Measurements from ENCODE around the gene FAM20A. TPM values are rescaled to one million over a fixed set of nuclear protein-coding genes. Genes with fewer than 3 reads are reported as not detected.

Gene FAM20A
- total RNA-seq, 1 donor = 63.3 TPM

- Histone ChIP-seq H3K4me3 (ENCODE audit: insufficient read depth, low read length) (no peak overlapping the region), H3K27me3 (ENCODE audit: insufficient read depth, low read length) (no peaks in the 10 kb centered on the region), H3K36me3 (ENCODE audit: insufficient read depth, low read length) (no peaks in the 10 kb centered on the region), H3K27ac (ENCODE audit: low read depth, low read length) (peak overlapping the region; percentile 36), H2AFZ (ENCODE audit: low read length) (no peak overlapping the region), H3K79me2 (ENCODE audit: insufficient read depth, low read length) (no peaks in the 10 kb centered on the region), H4K20me1 (ENCODE audit: insufficient read depth, low read length) (no peaks in the 10 kb centered on the region), H3K4me1 (ENCODE audit: insufficient read depth, low read length) (peaks cover 10% of the 10 kb centered on the region), H3K4me2 (ENCODE audit: insufficient read depth, low read length) (no peak overlapping the region), H3K9me3 (ENCODE audit: low read depth, low read length) (no peaks in the 10 kb centered on the region)
- no peak for DNase-seq (ENCODE audit: insufficient read length, low spot score, missing footprints)
- no peak for TF ChIP-seq CTCF (IDR thresholded peaks at IDR 0.05; ENCODE audit: extremely low read depth, low read depth, low read length)
Observed at GRCh38 chr17:68621065-68621464, 19.9 kb upstream of the FAM20A start.

- H3K79me2 ChIP-seq (ENCODE audit: insufficient read depth, low read length) = no peaks in the 10 kb centered on the region
- no peak overlapping the region for H3K4me3 ChIP-seq (ENCODE audit: insufficient read depth, low read length)
- peaks cover 7% of the 10 kb centered on the region for H3K4me1 ChIP-seq (ENCODE audit: insufficient read depth, low read length)
- no peak overlapping the region for H2AFZ ChIP-seq (ENCODE audit: low read length)
- TF ChIP-seq CTCF (IDR thresholded peaks at IDR 0.05; ENCODE audit: extremely low read depth, low read depth, low read length) = no peak
- H3K36me3 ChIP-seq (ENCODE audit: insufficient read depth, low read length) = no peaks in the 10 kb centered on the region
- DNase-seq (ENCODE audit: insufficient read length, low spot score, missing footprints) = no peak
- no peak overlapping the region for H3K27ac ChIP-seq (ENCODE audit: low read depth, low read length)
- H3K9me3 ChIP-seq (ENCODE audit: low read depth, low read length) = no peaks in the 10 kb centered on the region
- H4K20me1 ChIP-seq (ENCODE audit: insufficient read depth, low read length) = no peaks in the 10 kb centered on the region
- no peaks in the 10 kb centered on the region for H3K27me3 ChIP-seq (ENCODE audit: insufficient read depth, low read length)
- H3K4me2 ChIP-seq (ENCODE audit: insufficient read depth, low read length) = no peak overlapping the region
Observed at GRCh38 chr17:68616334-68616733, 15.2 kb upstream of the FAM20A start.

GRCh38 chr17:68614718-68615117, 13.6 kb upstream of the FAM20A start:
- TF ChIP-seq CTCF (IDR thresholded peaks at IDR 0.05; ENCODE audit: extremely low read depth, low read depth, low read length) = no peak
- Histone ChIP-seq H4K20me1 (ENCODE audit: insufficient read depth, low read length) (no peaks in the 10 kb centered on the region), H3K9me3 (ENCODE audit: low read depth, low read length) (peaks cover 2% of the 10 kb centered on the region), H3K36me3 (ENCODE audit: insufficient read depth, low read length) (no peaks in the 10 kb centered on the region), H3K4me3 (ENCODE audit: insufficient read depth, low read length) (no peak overlapping the region), H3K27me3 (ENCODE audit: insufficient read depth, low read length) (no peaks in the 10 kb centered on the region), H3K4me2 (ENCODE audit: insufficient read depth, low read length) (no peak overlapping the region), H3K79me2 (ENCODE audit: insufficient read depth, low read length) (no peaks in the 10 kb centered on the region), H2AFZ (ENCODE audit: low read length) (no peak overlapping the region), H3K27ac (ENCODE audit: low read depth, low read length) (no peak overlapping the region), H3K4me1 (ENCODE audit: insufficient read depth, low read length) (no peaks in the 10 kb centered on the region)
- no peak for DNase-seq (ENCODE audit: insufficient read length, low spot score, missing footprints)

GRCh38 chr17:68613739-68614298, 12.7 kb upstream of the FAM20A start:
- H3K4me3 ChIP-seq (ENCODE audit: insufficient read depth, low read length) = no peak overlapping the region
- H4K20me1 ChIP-seq (ENCODE audit: insufficient read depth, low read length) = no peaks in the 10 kb centered on the region
- H3K36me3 ChIP-seq (ENCODE audit: insufficient read depth, low read length) = no peaks in the 10 kb centered on the region
- H3K4me1 ChIP-seq (ENCODE audit: insufficient read depth, low read length) = no peaks in the 10 kb centered on the region
- TF ChIP-seq CTCF (IDR thresholded peaks at IDR 0.05; ENCODE audit: extremely low read depth, low read depth, low read length) = peak; percentile 85
- H3K27ac ChIP-seq (ENCODE audit: low read depth, low read length) = no peak overlapping the region
- peaks cover 10% of the 10 kb centered on the region for H3K9me3 ChIP-seq (ENCODE audit: low read depth, low read length)
- H3K4me2 ChIP-seq (ENCODE audit: insufficient read depth, low read length) = peak overlapping the region; percentile 15
- DNase-seq (ENCODE audit: insufficient read length, low spot score, missing footprints) = no peak
- H2AFZ ChIP-seq (ENCODE audit: low read length) = peak overlapping the region; percentile 80
- no peaks in the 10 kb centered on the region for H3K79me2 ChIP-seq (ENCODE audit: insufficient read depth, low read length)
- H3K27me3 ChIP-seq (ENCODE audit: insufficient read depth, low read length) = no peaks in the 10 kb centered on the region
